ENCODE data around the gene CLCN6. TPM values are rescaled to one million over a fixed set of nuclear protein-coding genes. Genes with fewer than 3 reads are reported as not detected.

Gene CLCN6
- polyA plus RNA-seq, 3 donors = 3.8 to 37.1 (median 4.2) TPM

DNA sequence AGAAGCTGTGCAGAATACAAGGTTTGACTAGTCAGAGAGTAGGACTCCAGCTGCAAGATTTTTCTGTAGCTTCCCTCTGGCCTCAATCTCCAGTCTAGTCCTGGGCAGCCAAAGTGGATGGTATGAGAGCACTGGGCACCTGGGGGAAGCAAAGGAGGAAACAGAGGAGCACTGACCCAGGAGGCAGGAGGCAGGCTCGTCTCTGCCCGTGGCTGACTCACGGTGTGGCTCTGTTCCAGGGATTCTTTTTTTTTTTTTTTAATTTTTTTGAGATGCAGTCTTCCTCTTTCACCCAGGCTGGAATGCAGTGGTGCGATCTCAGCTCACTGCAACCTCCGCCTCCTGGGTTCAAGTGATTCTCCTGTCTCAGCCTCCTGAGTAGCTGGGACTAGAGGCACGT, 56.9 kb downstream of the CLCN6 start:
- Mint-ChIP-seq H3K27ac (no peak overlapping the region), H3K27me3 (ENCODE audit: low read depth in 3 of 3) (peaks cover 36 to 46% (median 37%) of the 10 kb centered on the region in 3 donors)

DNA sequence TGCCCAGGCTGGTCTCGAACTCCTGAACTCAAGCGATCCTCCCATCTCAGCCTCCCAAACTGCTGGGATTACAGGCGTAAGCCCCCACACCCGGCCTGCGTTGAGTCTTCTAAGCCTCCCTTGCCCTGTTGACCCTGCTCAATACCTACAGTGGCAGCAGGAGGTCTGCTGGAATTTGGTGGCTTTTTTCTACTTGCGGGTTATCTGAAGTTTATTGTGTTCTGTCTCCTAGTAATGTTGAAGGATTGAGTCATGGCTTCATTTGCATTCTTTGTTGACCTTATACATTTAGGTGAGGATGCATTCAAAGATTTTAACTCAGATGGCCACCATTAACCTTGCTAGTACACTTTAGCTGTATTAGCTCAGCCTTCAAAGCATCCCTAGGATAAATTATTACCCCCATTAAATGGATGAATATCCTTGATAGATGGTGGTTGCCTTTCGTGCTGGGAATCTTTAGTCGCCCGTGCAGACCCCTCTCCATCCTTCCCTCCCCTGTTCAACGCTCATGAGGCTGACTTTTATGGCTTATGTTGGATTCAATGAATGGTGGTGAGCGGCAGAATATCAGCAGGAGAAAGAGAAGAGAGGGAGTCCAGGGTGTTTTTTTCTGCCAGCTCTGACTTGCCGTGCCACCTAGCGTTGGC, 62.5 kb downstream of the CLCN6 start:
- no peak overlapping the region for H2AFZ ChIP-seq (ENCODE audit: insufficient read depth, low read depth, low read length, poor library complexity, severe bottlenecking)
- H3K9me3 Mint-ChIP-seq = no peaks in the 10 kb centered on the region
- H3K27me3 ChIP-seq (ENCODE audit: control insufficient read depth in 2 of 2, insufficient read depth in 2 of 2, low read length in 2 of 2) = no peaks in the 10 kb centered on the region
- TF ChIP-seq, protein P1, sequence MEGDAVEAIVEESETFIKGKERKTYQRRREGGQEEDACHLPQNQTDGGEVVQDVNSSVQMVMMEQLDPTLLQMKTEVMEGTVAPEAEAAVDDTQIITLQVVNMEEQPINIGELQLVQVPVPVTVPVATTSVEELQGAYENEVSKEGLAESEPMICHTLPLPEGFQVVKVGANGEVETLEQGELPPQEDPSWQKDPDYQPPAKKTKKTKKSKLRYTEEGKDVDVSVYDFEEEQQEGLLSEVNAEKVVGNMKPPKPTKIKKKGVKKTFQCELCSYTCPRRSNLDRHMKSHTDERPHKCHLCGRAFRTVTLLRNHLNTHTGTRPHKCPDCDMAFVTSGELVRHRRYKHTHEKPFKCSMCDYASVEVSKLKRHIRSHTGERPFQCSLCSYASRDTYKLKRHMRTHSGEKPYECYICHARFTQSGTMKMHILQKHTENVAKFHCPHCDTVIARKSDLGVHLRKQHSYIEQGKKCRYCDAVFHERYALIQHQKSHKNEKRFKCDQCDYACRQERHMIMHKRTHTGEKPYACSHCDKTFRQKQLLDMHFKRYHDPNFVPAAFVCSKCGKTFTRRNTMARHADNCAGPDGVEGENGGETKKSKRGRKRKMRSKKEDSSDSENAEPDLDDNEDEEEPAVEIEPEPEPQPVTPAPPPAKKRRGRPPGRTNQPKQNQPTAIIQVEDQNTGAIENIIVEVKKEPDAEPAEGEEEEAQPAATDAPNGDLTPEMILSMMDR (IDR thresholded peaks at IDR 0.05) = no peak
- no peak overlapping the region for H3K4me2 ChIP-seq (replicated peaks; ENCODE audit: extremely low read depth, low read length, poor library complexity, severe bottlenecking)
- peaks cover 6 to 17% (median 17%) of the 10 kb centered on the region in 3 donors for H3K27me3 Mint-ChIP-seq (ENCODE audit: low read depth in 3 of 3)
- no peaks in the 10 kb centered on the region for H3K4me1 ChIP-seq (ENCODE audit: control insufficient read depth in 1 of 2, insufficient read depth in 2 of 2, low read length in 2 of 2)
- H3K79me2 ChIP-seq (ENCODE audit: insufficient read depth, low read length) = no peaks in the 10 kb centered on the region
- WGBS (ENCODE audit: insufficient coverage) = no CpG with 5 or more reads among the region's 13 CpGs
- H4K20me1 ChIP-seq (ENCODE audit: insufficient read depth, low read length) = no peaks in the 10 kb centered on the region
- H3K9ac ChIP-seq (ENCODE audit: insufficient read depth, low read length, poor library complexity, severe bottlenecking) = no peak overlapping the region
- no peaks in the 10 kb centered on the region for H3K9me3 ChIP-seq (replicated peaks in 1 of 2; ENCODE audit: control insufficient read depth in 1 of 2, insufficient read depth in 1 of 2, low read length in 2 of 2)
- H3K4me3 ChIP-seq (replicated peaks in 1 of 3; ENCODE audit: low read depth in 2 of 3, low read length in 3 of 3) = no peak overlapping the region
- no peak overlapping the region for H3K27ac ChIP-seq (ENCODE audit: low read depth in 1 of 2, low read length in 2 of 2)
- H3K4me3 Mint-ChIP-seq = peak overlapping the region; percentile 31 to 36
- H3K27ac Mint-ChIP-seq = peak overlapping the region in 1 of 7 donors; percentile 20
- no peak for DNase-seq
- intact Hi-C loops (cut with micrococcal nuclease) = no loop called here
- H3K4me1 Mint-ChIP-seq = no peaks in the 10 kb centered on the region
- no peaks in the 10 kb centered on the region for H3K36me3 ChIP-seq (replicated peaks in 1 of 2; ENCODE audit: control insufficient read depth in 1 of 2, insufficient read depth in 2 of 2, low read length in 2 of 2)
- H3K36me3 Mint-ChIP-seq = no peaks in the 10 kb centered on the region

More for the DNA sequence above, 56.9 kb downstream of the CLCN6 start:
- Histone ChIP-seq H3K4me1 (ENCODE audit: control insufficient read depth in 1 of 2, insufficient read depth in 2 of 2, low read length in 2 of 2) (no peaks in the 10 kb centered on the region), H3K27me3 (ENCODE audit: control insufficient read depth in 2 of 2, insufficient read depth in 2 of 2, low read length in 2 of 2) (peaks cover 23 to 32% of the 10 kb centered on the region in 2 donors), H2AFZ (ENCODE audit: insufficient read depth, low read depth, low read length, poor library complexity, severe bottlenecking) (no peak overlapping the region), H3K36me3 (replicated peaks in 1 of 2; ENCODE audit: control insufficient read depth in 1 of 2, insufficient read depth in 2 of 2, low read length in 2 of 2) (no peaks in the 10 kb centered on the region), H3K27ac (ENCODE audit: low read depth in 1 of 2, low read length in 2 of 2) (no peak overlapping the region), H3K9ac (ENCODE audit: insufficient read depth, low read length, poor library complexity, severe bottlenecking) (no peak overlapping the region), H3K4me3 (replicated peaks in 1 of 3; ENCODE audit: low read depth in 2 of 3, low read length in 3 of 3) (no peak overlapping the region), H3K79me2 (ENCODE audit: insufficient read depth, low read length) (no peaks in the 10 kb centered on the region), H3K9me3 (replicated peaks in 1 of 2; ENCODE audit: control insufficient read depth in 1 of 2, insufficient read depth in 1 of 2, low read length in 2 of 2) (peaks cover 0 to 7% of the 10 kb centered on the region in 2 donors), H4K20me1 (ENCODE audit: insufficient read depth, low read length) (no peaks in the 10 kb centered on the region), H3K4me2 (replicated peaks; ENCODE audit: extremely low read depth, low read length, poor library complexity, severe bottlenecking) (no peak overlapping the region)
- TF ChIP-seq, protein P1 (IDR thresholded peaks at IDR 0.05) = no peak
- H3K4me1 Mint-ChIP-seq = peaks cover 6% of the 10 kb centered on the region
- H3K9me3 Mint-ChIP-seq = peaks cover 0 to 12% (median 0%) of the 10 kb centered on the region in 7 donors
- no peak for DNase-seq
- no peaks in the 10 kb centered on the region for H3K36me3 Mint-ChIP-seq
- intact Hi-C loops (cut with micrococcal nuclease) = no loop called here
- 20% methylated on average over 1 of the region's 6 CpGs for WGBS (ENCODE audit: insufficient coverage)
- H3K4me3 Mint-ChIP-seq = no peak overlapping the region

Measured in CD14-positive monocyte (primary cell).